HG02798 (cell line): Measurements from ENCODE around the gene SLAMF6.

Experiments used
- ATAC-seq: cut with Tn5 transposase; IDR thresholded peaks from one replicate; pipeline ENCODE4 v1.9.1; 2021; ENCODE audit warnings: mild to moderate bottlenecking; ENCODE audit not compliant: unreplicated experiment, poor library complexity

The SLAMF6 gene

GRCh38 chr1:160474392-160475242 is 48.4 kb downstream of the SLAMF6 start:
- ATAC-seq, result no peak

- ATAC-seq, result no peak
These were observed 50.9 kb downstream of the SLAMF6 start for GRCh38 chr1:160472112-160472511.

- no peak for ATAC-seq
These were observed 51.8 kb downstream of the SLAMF6 start for GRCh38 chr1:160471253-160471652.

GRCh38 chr1:160467576-160467975 is 55.5 kb downstream of the SLAMF6 start:
- no peak for ATAC-seq

GRCh38 chr1:160466961-160467360 is 56.1 kb downstream of the SLAMF6 start:
- ATAC-seq, result no peak

GRCh38 chr1:160465123-160465522 is 57.9 kb downstream of the SLAMF6 start:
- ATAC-seq, result no peak

GRCh38 chr1:160460683-160461287 is 62.3 kb downstream of the SLAMF6 start:
- no peak for ATAC-seq

GRCh38 chr1:160460214-160460642 is 62.8 kb downstream of the SLAMF6 start:
- no peak for ATAC-seq

- no peak for ATAC-seq
These were observed 63.4 kb downstream of the SLAMF6 start for GRCh38 chr1:160459687-160460086.

DNA sequence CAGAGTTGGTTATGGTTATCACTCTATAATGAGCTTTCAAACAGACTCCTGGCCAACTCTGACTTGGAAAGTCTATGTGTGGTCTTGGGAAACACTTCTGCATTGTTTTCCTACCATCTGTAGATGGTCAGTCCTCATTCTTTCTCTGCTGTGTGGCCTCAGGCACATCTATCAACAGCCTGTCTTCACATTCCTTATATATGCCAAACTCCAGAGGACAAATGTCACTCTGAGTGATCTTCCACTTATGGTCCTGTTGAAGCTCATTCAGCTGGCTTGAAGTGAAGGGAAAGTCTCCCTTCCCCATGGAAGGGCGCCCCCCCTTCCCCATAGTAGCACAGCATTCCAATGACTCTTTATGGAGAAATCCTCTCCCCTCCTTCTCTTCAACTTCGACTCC is 64.0 kb downstream of the SLAMF6 start:
- ATAC-seq, result no peak

DNA sequence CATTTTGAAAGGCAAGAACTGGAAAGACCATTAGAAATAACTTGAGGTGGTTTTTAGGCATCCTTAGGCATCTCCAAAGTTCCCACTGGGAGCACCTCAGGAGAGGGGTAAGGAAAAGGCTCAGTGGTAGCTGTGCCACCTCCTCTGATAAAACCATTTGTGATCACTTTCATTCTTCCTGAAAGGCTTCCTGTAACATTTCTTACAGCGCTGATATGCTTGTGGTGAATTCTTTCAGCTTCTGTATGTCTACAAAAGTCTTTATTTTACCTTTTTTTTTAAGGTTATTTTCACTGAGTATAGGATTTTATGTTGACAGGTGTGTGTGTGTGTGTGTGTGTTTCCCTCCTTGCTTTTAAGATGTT is 67.9 kb downstream of the SLAMF6 start:
- ATAC-seq, result no peak

GRCh38 chr1:160454371-160455152 is 68.5 kb downstream of the SLAMF6 start:
- ATAC-seq, result peak; percentile 34

GRCh38 chr1:160453443-160453842 is 69.6 kb downstream of the SLAMF6 start:
- peak; percentile 48 for ATAC-seq

GRCh38 chr1:160451859-160452232 is 71.2 kb downstream of the SLAMF6 start:
- ATAC-seq, result peak; percentile 49

GRCh38 chr1:160451119-160451858 is 71.8 kb downstream of the SLAMF6 start:
- ATAC-seq, result peak; percentile 50

DNA sequence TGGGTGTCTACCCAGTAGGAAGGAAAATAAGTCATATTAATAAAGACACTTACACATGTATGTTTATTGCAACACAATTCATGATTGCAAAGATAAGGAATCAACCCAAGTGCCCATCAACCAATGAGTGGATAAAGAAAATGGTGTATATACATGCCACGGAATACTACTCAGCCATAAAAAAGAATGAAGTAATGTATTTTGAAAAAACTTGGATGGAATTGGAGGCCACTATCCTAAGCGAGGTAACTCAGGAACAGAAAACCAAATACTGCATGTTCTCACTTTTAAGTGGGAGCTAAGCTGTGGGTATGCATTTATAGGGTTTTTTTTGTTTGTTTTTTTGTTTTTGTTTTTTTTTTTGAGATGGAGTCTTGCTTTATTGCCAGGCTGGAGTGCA is 73.6 kb downstream of the SLAMF6 start:
- no peak for ATAC-seq

- ATAC-seq, result no peak
These were observed 76.0 kb downstream of the SLAMF6 start for GRCh38 chr1:160446945-160447600.

DNA sequence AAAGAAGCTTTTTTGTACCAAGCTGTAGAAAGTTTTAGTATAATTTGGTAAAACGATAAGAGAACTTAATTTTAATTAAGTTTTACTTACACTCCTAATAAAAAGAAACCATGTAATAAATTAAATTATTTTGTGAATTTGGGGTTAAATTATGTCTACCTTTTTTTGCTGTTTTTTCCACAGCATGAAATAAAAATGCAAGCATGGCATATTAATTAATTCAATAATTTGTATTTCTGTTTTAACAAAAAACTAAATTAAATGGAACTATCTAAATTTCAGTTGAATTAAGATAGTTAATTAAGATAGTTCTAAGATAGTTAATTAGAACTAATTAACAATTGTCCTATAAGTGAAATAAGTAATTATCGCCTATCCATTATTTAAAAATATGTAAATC is 83.3 kb downstream of the SLAMF6 start:
- ATAC-seq, result no peak

GRCh38 chr1:160438935-160439334 is 84.1 kb downstream of the SLAMF6 start:
- ATAC-seq, result no peak

DNA sequence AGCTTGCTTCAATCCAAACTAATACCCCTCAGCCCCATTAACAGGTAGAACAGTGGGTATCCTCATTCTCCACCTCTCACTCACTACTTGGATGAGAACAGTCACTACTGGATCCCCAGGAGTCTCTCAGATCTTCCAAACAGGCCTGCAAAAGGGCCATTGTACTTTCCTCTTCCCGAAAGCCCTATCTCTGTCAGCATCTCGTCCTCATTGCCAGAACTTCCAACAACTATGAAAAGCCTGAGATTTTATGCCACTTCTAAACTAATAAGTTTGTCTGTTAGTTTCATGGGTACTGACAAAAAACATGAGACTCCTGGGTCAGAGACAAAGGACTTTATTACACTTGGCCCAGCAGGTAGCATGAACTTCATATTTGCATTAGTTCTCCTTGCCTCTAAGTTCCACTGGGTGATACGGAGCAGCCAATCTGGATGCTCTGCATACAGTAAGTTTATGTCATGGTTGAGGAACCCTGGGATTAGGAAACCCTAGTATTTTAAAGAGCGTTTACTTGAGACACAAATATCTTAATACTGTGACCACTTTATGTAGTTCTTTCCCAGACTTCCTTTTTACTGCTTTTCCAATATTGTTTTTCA is 84.6 kb downstream of the SLAMF6 start:
- peak; percentile 28 for ATAC-seq
